Mesodermal cell (in vitro differentiated cells): ENCODE results near the gene XRRA1.
A peak's percentile ranks its signal among the peaks of the same experiment; 100 is the strongest.

Source experiments
- H3K27ac ChIP-seq: 2 replicates; pipeline ENCODE4 v1.7.0; 2013; ENCODE audit warnings: mild to moderate bottlenecking, low read depth, low read length, moderate library complexity; ENCODE audit not compliant: severe bottlenecking
- H3K36me3 ChIP-seq: 2 replicates; pipeline ENCODE4 v1.7.1; 2013; ENCODE audit warnings: mild to moderate bottlenecking, low read length, moderate library complexity; ENCODE audit not compliant: control insufficient read depth, insufficient read depth
- H3K4me1 ChIP-seq: one replicate; pipeline ENCODE4 v1.7.1; 2013; ENCODE audit warnings: mild to moderate bottlenecking, low read length; ENCODE audit not compliant: insufficient read depth, control insufficient read depth, poor library complexity, severe bottlenecking
- H3K4me3 ChIP-seq: 2 replicates; pipeline ENCODE4 v1.7.0; 2013; ENCODE audit warnings: low read length, control low read depth, mild to moderate bottlenecking; ENCODE audit not compliant: insufficient read depth, poor library complexity, severe bottlenecking; ENCODE audit errors: extremely low read depth
- H3K9me3 ChIP-seq: 2 replicates; pipeline ENCODE4 v1.7.1; 2013; ENCODE audit warnings: mild to moderate bottlenecking, low read length, moderate library complexity; ENCODE audit not compliant: control insufficient read depth
- WGBS, 2 experiments: methylation state at CpG; one replicate each; pipeline ENCODE4 v1.1.5; 2013; ENCODE audit warnings: missing lambda C conversion rate in 2 of 2; ENCODE audit not compliant: insufficient coverage in 2 of 2; 5-methylcytosine and 5-hydroxymethylcytosine counted together

XRRA1 gene

DNA sequence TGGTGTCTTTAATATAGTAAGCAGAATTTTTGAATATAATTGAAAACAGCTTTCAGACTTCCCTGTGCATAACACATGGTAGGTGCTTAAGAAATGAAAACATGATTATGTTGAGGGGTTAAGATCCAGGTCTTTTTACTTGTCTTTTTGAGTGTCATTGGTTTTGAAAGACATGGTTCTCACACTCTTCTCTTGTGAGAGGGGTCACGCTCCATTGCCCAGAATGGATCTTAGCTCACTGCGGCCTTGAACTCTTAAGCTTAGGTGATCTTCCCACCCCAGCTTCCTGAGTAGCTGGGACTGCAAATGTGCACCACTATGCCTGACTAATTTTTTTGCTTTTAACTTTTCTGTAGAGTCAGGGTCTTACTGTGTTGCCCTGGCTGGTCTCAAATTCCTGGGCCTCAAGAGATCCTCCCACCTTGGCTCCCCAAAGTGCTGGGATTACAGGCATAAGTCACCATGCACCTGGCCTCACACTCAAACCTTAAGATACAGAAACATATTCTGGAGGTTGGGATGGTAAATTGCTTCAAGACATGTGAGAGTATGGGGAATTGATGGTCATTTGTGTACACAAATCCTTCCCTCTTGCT, 1.6 kb upstream of the XRRA1 start:
- Histone ChIP-seq H3K9me3 (no peaks in the 10 kb centered on the region), H3K27ac (no peak overlapping the region), H3K36me3 (peaks cover 38% of the 10 kb centered on the region), H3K4me1 (peaks cover 5% of the 10 kb centered on the region), H3K4me3 (peak overlapping the region; percentile 98)
- 90 to 100% methylated on average over 2 of the region's 2 CpGs for WGBS, 2 experiments

DNA sequence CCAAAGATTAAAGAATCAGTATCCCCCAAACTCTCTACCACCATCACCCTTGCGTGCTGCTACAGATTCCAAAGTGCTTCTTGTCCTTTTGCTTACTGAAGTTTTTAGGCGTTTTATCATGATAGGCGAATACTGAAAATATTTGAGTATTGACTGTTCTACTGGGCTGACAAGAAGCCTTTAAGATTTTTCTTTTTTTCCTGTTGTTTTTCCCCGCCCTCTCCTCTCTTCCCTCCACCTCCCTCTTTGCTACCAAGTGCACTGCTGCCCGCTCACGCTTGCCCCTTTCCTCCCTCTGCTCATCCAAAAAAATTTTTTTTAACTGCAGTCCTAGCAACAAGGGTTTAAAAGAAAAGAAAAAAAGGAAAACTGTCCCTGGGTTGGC, 854 bp upstream of the XRRA1 start:
- H3K27ac ChIP-seq = peak overlapping the region; percentile 76
- peaks cover 5% of the 10 kb centered on the region for H3K4me1 ChIP-seq
- peaks cover 35% of the 10 kb centered on the region for H3K36me3 ChIP-seq
- WGBS, 2 experiments = 0% methylated on average over 1 to 2 of the region's 6 CpGs
- H3K4me3 ChIP-seq = peak overlapping the region; percentile 98
- no peaks in the 10 kb centered on the region for H3K9me3 ChIP-seq

- peaks cover 5% of the 10 kb centered on the region for H3K4me1 ChIP-seq
- H3K4me3 ChIP-seq = peak overlapping the region; percentile 98
- H3K27ac ChIP-seq = peak overlapping the region; percentile 76
- peaks cover 24% of the 10 kb centered on the region for H3K36me3 ChIP-seq
- H3K9me3 ChIP-seq = no peaks in the 10 kb centered on the region
- WGBS, 2 experiments = 0 to 5% methylated on average over 5 of the region's 9 CpGs
These were observed 369 bp downstream of the XRRA1 start for GRCh38 chr11:74948546-74948897.

DNA sequence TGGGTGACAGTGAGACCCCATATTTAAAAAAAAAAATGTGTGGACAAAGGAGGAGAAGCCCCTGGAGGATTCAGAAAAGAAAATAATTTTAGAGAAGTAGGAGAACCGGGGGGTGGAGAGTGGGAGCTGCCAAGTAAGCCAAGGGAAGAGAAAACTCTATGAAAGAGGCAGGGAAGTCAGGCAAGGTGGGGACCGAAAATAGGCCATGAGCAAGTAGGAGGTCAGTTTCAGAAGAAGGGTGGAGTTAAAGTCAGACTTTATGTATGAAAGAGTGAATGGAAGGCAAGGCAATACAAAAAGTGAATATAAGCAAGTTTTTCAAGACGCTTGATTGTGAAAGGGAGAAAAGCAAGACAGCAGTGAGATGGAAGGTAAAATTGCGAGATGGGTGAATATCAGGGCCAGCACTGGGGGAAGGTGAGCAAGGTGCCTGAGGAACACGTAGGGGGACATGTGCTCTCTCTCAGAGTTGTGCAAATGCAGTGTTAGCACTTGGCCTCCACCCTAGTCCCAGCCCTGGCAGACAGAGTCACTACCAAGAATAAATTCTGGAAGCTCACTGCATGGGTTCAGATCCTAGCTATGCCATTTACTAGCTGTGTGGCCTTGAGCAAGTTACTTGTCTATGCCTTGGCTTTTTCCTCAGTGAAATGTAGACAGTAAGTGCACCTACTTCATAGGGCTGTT, 6.7 kb downstream of the XRRA1 start:
- Histone ChIP-seq H3K4me1 (peaks cover 7% of the 10 kb centered on the region), H3K36me3 (peaks cover 12% of the 10 kb centered on the region), H3K4me3 (no peak overlapping the region), H3K27ac (no peak overlapping the region), H3K9me3 (no peaks in the 10 kb centered on the region)
- 89 to 95% methylated on average over 5 of the region's 5 CpGs for WGBS, 2 experiments

GRCh38 chr11:74941492-74941891, 7.4 kb downstream of the XRRA1 start:
- H3K9me3 ChIP-seq = no peaks in the 10 kb centered on the region
- H3K4me1 ChIP-seq = peaks cover 7% of the 10 kb centered on the region
- H3K27ac ChIP-seq = no peak overlapping the region
- H3K36me3 ChIP-seq = peaks cover 14% of the 10 kb centered on the region
- no peak overlapping the region for H3K4me3 ChIP-seq

- peaks cover 36% of the 10 kb centered on the region for H3K36me3 ChIP-seq
- no peaks in the 10 kb centered on the region for H3K9me3 ChIP-seq
- H3K27ac ChIP-seq = no peak overlapping the region
- H3K4me3 ChIP-seq = no peak overlapping the region
- peaks cover 5% of the 10 kb centered on the region for H3K4me1 ChIP-seq
- WGBS, 2 experiments = 88 to 100% methylated on average over 1 of the region's 5 CpGs
These were observed 11.0 kb downstream of the XRRA1 start for GRCh38 chr11:74937696-74938475.

DNA sequence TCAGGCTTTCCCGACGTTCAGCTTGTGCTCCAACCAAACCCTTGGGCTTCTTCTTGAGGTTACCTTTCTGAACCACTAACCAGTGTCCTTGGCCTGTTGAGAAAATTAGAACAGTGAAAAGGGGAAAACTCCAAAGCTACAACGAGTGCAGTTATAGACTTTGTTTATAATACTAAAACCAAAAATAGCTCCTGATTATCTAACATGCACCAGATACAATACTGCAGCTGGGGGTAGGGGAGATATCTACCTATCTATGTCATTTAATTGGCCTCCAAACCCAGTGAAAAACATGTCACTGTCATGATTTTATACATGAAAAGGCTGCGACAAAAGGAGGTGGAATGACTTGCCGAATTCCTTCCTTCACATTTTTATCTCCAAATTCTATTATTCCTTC, 11.9 kb downstream of the XRRA1 start:
- Histone ChIP-seq H3K4me3 (no peak overlapping the region), H3K27ac (no peak overlapping the region), H3K4me1 (peaks cover 8% of the 10 kb centered on the region), H3K36me3 (peaks cover 36% of the 10 kb centered on the region), H3K9me3 (no peaks in the 10 kb centered on the region)
- WGBS, 2 experiments = 98 to 100% methylated on average over 2 to 4 of the region's 5 CpGs

DNA sequence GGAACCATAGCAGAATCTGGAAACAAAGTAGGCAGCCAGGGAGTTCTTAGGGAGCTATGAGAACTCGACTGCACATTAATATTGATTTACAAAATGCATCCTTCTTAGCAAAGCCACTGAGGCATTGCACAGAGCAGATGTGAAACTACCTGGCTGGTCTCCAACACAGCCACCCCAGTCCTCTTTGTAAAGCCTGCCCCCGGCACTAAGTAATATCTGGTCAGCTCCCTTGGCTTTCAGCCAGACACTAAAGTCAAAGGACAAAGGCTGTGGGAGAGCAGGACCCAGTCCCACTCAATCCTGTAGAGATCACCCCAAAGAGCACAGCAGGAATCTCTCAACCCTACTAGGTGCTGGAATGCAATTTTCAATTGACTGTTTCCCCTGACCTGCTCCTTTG, 12.8 kb downstream of the XRRA1 start:
- H3K4me3 ChIP-seq = no peak overlapping the region

GRCh38 chr11:74935285-74935684, 13.6 kb downstream of the XRRA1 start:
- Histone ChIP-seq H3K4me1 (peaks cover 8% of the 10 kb centered on the region), H3K9me3 (no peaks in the 10 kb centered on the region), H3K36me3 (peaks cover 29% of the 10 kb centered on the region), H3K27ac (no peak overlapping the region), H3K4me3 (no peak overlapping the region)
- 91 to 100% methylated on average over 1 of the region's 2 CpGs for WGBS, 2 experiments

More for the DNA sequence above, 12.8 kb downstream of the XRRA1 start:
- Histone ChIP-seq H3K9me3 (no peaks in the 10 kb centered on the region), H3K27ac (no peak overlapping the region), H3K4me1 (peaks cover 8% of the 10 kb centered on the region), H3K36me3 (peaks cover 36% of the 10 kb centered on the region)
- 94 to 100% methylated on average over 1 to 2 of the region's 2 CpGs for WGBS, 2 experiments

GRCh38 chr11:74933765-74934164, 15.1 kb downstream of the XRRA1 start:
- Histone ChIP-seq H3K9me3 (no peaks in the 10 kb centered on the region), H3K36me3 (peaks cover 34% of the 10 kb centered on the region)
- 94% methylated on average over 2 of the region's 2 CpGs; no CpG with 5 or more reads in 1 of the 2 experiments for WGBS, 2 experiments

DNA sequence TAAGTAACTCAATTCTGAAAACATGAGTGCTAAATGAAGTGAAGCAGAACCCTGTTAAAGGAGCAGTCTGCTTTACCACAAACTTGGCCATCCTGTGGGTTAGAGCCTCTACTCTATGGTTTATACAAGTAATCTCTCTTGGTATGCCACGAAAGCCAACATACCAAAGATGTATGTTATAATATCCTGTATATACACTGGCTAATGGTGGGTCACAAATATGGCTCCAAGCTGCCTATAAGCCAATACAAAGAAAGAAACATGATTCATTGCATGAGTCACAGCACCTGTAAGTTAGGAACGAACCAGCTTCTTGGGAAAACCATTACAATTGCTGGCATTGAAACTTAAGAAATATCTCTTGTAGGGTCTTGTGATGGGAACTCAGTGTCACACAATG, 16.1 kb downstream of the XRRA1 start:
- Histone ChIP-seq H3K36me3 (peaks cover 36% of the 10 kb centered on the region), H3K4me1 (peaks cover 5% of the 10 kb centered on the region), H3K27ac (no peak overlapping the region), H3K9me3 (no peaks in the 10 kb centered on the region), H3K4me3 (no peak overlapping the region)
- WGBS, 2 experiments = no CpG with 5 or more reads among the region's 2 CpGs

More at GRCh38 chr11:74933765-74934164, 15.1 kb downstream of the XRRA1 start:
- Histone ChIP-seq H3K4me3 (no peak overlapping the region), H3K4me1 (peaks cover 8% of the 10 kb centered on the region), H3K27ac (no peak overlapping the region)
